ENCODE results near the gene CUX1.

Gene CUX1

GRCh38 chr7:101956130-101956529 lies 138.7 kb downstream of the CUX1 start:
- DNase-seq (ENCODE audit: low read depth in 2 of 2) = no peak

DNA sequence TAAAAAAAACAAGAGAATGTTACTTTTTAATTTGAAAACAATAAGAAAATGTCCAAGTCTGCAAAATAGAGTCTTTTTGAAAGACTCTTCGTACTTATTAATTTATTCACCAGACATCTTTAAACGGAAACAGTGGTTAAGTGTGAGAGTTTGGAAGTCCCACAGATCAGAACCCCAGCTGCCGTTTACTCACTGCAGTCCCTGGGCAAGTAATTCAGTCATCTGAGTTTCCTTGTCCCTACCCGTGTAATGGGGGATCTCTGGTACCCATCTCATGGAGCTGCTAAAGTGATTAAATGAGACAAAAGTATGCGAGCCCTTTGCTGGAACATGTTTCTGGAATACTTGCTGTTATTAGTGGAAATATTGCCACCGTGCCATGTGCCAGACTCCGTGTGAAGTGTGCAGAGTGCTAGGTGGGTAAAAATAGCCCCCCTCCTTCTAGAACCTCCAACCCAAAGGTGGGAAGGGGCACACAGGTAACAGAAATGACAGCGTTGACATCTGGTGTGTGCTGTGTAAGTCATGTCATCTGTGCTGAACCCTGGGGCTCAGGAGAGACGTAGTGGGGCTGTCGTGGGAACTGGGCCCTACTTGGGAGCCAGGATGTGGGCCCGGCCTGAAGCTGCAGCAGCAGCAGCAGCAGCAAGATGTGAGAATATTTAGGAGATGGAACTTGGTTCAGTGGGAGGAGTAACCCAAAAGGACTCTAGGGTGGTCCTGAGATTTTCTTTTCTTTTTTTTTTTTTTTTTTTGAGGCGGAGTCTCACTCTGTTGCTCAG lies 140.5 kb downstream of the CUX1 start:
- no peak for DNase-seq (ENCODE audit: low read depth in 2 of 2)

- no peak for DNase-seq (ENCODE audit: low read depth in 2 of 2)
These were observed 141.9 kb downstream of the CUX1 start for GRCh38 chr7:101959342-101959741.

- DNase-seq (ENCODE audit: low read depth in 2 of 2) = no peak
These were observed 142.4 kb downstream of the CUX1 start for GRCh38 chr7:101959829-101960228.

DNA sequence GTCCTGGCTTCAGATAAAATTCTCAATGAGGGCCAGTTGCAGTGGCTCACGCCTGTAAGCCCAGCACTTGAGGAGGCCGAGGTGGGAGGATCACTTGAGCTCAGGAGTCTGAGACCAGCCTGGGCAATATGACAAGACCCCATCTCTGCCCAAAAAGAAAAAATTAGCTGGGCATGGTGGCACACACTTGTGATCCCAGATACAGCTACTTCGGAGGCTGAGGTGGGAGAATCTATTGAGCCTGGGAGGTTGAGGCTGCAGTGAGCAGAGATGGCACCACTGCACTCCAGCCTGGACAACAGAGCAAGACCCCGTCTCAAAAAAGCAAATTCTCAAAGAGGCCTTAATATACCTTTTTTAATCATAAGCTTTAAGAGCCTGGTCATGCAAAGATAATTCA lies 142.9 kb downstream of the CUX1 start:
- DNase-seq (ENCODE audit: low read depth in 2 of 2) = no peak

DNA sequence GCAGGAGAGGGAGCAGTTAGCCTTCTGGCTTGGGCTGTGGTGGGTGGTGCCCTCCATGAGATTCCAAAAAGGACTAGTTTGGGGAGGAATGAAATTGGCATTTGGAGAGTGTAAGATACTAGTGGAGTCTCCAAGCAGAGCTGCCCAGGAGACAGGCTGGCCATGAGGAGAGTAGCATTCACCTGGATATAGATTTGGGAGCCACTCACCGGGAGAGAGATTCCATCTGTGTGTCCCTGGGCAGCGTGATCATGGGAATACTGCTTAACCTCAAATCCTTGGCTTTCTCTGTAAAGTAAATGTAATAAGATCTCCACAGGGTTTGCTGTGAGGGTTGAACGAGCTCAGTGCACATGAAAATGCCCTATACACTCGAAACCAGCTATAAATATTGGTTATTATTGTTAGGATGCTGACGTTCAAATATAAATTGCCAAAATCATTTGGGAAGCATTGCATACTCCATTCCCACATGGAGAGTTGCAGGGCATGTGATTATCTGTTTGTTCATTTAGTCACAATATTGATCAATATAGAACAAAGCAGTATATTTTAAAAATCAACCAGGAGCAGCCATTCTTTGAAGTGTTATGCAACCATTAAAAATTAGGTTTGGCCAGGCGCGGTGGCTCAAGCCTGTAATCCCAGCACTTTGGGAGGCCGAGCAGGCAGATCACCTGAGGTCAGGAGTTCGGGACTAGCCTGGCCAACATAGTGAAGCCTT lies 143.7 kb downstream of the CUX1 start:
- DNase-seq (ENCODE audit: low read depth in 2 of 2) = no peak

DNA sequence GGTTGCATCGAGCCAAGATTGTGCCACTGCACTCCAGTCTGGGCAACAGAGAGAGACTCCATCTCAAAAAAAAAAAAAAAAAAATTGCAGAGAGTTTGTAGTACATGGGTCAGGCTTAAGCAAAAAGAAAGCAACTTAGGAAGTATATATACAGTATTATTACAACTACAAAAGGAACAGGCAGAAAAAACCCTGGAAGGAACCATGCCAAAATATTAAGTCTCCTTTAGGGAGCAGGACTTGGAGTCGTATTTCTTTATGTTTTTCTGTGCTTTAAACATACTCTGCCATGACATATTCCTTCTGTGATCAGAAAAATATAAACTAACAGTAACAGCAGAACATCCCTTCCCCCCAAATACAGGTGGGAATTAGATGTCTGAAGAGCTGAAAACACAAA lies 144.4 kb downstream of the CUX1 start:
- no peak for DNase-seq (ENCODE audit: low read depth in 2 of 2)

DNA sequence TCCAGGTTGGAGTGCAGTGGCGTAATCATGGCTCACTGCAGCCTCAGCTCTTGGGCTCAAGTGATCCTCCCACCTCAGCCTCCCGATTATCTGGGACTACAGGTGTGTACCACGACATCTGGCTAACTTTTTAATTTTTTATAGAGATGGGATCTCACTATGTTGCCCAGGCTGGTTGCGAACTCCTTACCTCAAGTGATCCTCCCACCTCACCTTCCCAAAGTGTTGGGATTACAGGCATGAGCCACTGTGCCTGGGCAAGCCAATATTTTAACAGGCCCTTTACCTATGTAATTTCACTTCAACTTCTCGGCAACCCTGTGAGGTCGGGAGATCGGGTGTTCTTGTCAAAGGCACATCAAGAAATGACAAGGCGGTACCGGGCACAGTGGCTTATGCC lies 146.3 kb downstream of the CUX1 start:
- no peak for DNase-seq (ENCODE audit: low read depth in 2 of 2)

GRCh38 chr7:101964680-101965452 lies 147.4 kb downstream of the CUX1 start:
- no peak for DNase-seq (ENCODE audit: low read depth in 2 of 2)

DNA sequence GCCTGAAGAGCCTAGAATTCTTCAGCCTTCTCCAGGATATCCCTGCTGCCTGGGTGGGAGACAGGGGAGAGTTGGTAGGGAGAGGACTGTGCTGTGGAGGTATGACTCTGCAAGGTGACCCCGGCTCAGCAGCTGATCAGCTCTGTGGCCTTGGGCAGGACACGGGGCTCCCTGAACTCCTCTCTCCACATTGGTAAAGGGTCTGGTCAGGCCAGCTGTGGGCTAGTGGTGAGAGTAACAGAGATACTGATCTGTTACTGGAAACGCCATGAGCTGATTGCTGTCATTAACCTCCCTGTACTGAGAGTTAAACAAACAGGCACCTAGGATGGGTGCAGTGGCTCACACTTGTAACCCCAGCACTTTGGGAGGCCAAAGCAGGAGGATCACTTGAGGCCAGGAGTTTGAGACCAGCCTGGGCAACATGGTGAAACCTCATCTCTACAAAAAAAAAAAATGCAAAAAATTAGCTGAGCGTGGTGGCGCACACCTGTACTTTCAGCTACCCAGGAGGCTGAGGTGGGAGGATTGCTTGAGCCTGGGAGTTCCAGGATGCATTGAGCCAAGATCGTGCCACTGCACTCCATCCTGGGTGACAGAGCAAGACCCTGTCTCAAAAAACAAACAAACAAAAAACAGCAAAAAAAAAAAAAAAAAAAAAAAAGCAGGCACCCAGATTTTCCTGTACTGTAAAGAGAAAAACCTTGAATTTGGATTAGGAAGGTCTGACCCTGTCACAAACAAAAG lies 151.5 kb downstream of the CUX1 start:
- DNase-seq (ENCODE audit: low read depth in 2 of 2) = no peak

GRCh38 chr7:101969997-101970585 lies 152.7 kb downstream of the CUX1 start:
- DNase-seq (ENCODE audit: low read depth in 2 of 2) = no peak

GRCh38 chr7:101970801-101971200 lies 153.4 kb downstream of the CUX1 start:
- no peak for DNase-seq (ENCODE audit: low read depth in 2 of 2)

- DNase-seq (ENCODE audit: low read depth in 2 of 2) = no peak
These were observed 154.0 kb downstream of the CUX1 start for GRCh38 chr7:101971457-101971856.

- no peak for DNase-seq (ENCODE audit: low read depth in 2 of 2)
These were observed 155.2 kb downstream of the CUX1 start for GRCh38 chr7:101972627-101973026.

DNA sequence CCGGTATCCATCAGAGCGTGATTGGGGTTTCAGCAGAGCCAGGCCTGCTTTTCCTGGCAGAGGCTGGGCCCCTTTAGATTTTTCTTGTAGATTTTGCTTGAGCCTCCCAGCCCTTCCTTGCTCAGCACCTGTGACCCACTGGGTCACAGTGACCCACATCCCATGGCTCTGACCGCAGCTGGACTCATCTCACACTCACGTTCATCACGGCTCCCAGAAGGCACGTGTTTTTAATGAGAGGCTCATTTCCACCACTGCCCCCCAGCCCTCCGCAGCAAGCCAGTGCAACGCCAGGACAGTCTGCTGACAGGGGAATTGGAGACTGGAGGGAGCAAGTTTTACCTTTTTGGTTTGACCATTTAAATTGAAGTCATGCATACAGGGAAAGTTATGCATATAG lies 155.7 kb downstream of the CUX1 start:
- DNase-seq (ENCODE audit: low read depth in 2 of 2) = no peak

DNA sequence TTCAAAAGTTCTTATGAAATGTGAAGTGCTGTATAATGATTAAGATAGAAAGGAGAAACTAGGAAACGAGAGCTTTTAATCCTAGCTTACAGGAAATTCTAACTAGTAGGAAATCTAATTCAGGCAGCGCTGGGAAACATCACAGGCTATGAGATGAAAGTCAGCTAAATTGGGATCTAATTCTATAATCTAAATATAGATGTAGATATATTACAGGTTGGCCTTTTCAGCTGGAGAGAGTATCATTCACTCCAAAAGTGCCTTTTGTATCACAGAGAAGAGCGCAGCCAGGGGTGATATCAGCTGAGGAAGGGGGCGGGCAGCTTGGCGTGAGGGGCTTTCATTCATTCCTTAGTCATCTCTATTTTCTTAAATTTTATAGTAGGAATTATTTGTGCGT lies 157.0 kb downstream of the CUX1 start:
- DNase-seq (ENCODE audit: low read depth in 2 of 2) = no peak

DNA sequence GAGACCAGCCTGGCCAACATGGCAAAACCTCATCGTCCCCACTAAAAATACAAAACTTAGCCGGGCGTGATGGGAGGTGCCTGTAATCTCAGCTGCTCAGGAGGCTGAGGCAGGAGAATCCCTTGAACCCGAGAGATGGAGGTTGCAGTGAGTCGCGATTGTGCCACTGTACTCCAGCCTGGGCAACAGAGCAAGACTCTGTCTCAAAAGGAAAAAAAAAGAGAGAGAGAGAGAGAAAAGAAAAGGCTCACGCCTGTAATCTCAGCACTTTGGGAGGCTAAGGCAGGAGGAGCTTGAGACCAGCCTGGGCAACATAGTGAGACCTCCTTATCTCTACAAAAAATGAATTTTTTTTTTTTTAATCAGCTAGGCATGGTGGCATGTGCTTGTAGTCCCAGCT lies 157.6 kb downstream of the CUX1 start:
- no peak for DNase-seq (ENCODE audit: low read depth in 2 of 2)

DNA sequence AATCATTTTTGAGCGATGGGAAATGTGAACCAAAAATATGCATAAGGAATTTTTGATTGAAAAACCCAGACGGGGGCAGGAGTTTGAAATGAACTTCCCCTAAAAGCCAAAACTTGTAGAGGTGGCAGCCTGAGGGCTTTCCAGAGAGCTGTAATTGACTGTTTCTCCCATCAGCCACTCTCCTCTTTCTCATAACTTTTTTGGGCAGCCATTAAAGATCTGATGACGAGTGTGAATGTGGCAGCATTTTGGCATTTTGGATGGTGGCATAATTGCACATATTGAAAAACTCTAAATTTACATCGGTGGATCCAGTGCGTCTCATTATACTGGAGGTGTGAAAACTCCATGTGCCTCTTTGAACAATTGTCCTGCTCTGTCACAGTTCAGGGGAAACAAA lies 159.0 kb downstream of the CUX1 start:
- no peak for DNase-seq (ENCODE audit: low read depth in 2 of 2)

DNA sequence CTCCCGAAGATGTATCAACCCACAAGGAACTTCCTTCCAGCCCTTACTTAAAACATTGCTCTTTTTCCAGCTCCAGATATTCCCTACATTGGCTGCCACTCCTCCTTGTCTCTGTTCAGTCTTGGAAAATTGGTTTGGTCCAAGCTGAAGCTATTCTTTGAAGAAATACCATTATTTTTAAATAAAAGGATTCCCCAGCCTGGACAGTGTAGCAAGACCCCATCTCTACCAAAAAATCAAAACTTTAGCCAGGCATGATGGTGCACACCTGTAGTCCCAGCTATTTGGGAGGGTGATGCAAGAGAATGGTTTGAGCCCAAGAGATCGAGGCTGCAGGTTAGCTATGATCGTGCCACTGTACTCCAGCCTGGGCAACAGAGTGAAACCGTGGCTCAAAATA lies 159.8 kb downstream of the CUX1 start:
- DNase-seq (ENCODE audit: low read depth in 2 of 2) = no peak

- DNase-seq (ENCODE audit: low read depth in 2 of 2) = no peak
These were observed 161.3 kb downstream of the CUX1 start for GRCh38 chr7:101978683-101979082.

- no peak for DNase-seq (ENCODE audit: low read depth in 2 of 2)
These were observed 165.9 kb downstream of the CUX1 start for GRCh38 chr7:101983147-101983811.

All from stimulated activated CD8-positive, alpha-beta memory T cell treated with anti-CD3 and anti-CD28 coated beads, Interleukin-2, amount 100 ng/mL, for 1 hour (primary cell).